Measurements from ENCODE around the gene EHHADH. TPM values are rescaled to one million over a fixed set of nuclear protein-coding genes. Genes with fewer than 3 reads are reported as not detected.

Gene EHHADH
- polyA plus RNA-seq, 3 donors from 2014 or later: 0.22 to 1.5 TPM; not detected in 1

Other genes starting within 250 kb of the EHHADH start
- gene C3orf70, start 101.0 kb downstream of the EHHADH start, polyA plus RNA-seq: not detected
- 10 to 100 TPM; 18.0 to 29.0 (median 24.2) TPM for gene MAP3K13, start 109.1 kb upstream of the EHHADH start, polyA plus RNA-seq
- 10 to 100 TPM; 17.3 to 26.2 (median 21.4) TPM for gene TMEM41A, start 245.0 kb upstream of the EHHADH start, polyA plus RNA-seq